ENCODE measurements around the gene UGT1A9.

The UGT1A9 gene

DNA sequence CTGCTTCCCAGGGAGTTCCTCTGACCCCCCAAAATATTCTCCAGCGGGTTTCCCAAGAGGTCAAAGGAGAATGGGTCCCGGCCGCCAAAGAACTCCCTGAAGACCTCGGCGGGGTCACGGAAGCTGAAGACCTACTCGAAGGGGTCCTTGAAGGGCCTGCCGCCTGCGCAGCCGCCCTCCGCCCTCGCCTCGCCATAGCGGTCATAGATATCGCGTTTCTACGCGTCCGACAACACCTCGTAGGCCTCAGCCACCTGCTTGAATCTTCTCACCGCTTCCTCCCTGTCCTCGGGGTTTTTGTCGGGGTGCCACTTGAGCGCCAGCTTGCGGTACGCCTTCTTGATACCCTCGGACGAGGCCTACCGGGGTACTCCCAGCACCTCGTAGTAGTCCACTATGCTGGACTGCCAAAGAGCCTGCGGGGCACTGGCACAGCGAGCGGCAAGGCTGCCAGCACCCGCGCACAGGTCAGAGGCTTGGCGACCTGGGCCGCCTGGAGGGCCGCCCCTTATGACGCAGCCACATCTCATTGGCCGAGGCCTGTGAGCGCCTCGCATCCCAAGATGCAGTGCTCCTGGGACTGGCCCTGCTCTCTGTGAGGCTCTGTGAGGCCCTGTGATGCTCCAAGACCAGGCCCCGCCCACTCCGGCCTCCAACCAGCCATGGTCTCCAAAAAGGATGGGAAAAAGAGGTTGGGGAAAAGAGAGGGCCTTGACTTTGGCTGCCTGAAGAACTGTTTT, 83.3 kb downstream of the UGT1A9 start:
- DNase-seq (ENCODE audit: low read depth), result no peak
- no peak overlapping the region for H3K4me3 ChIP-seq (ENCODE audit: low read length)
- TF ChIP-seq, protein P1, sequence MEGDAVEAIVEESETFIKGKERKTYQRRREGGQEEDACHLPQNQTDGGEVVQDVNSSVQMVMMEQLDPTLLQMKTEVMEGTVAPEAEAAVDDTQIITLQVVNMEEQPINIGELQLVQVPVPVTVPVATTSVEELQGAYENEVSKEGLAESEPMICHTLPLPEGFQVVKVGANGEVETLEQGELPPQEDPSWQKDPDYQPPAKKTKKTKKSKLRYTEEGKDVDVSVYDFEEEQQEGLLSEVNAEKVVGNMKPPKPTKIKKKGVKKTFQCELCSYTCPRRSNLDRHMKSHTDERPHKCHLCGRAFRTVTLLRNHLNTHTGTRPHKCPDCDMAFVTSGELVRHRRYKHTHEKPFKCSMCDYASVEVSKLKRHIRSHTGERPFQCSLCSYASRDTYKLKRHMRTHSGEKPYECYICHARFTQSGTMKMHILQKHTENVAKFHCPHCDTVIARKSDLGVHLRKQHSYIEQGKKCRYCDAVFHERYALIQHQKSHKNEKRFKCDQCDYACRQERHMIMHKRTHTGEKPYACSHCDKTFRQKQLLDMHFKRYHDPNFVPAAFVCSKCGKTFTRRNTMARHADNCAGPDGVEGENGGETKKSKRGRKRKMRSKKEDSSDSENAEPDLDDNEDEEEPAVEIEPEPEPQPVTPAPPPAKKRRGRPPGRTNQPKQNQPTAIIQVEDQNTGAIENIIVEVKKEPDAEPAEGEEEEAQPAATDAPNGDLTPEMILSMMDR (conservative IDR thresholded peaks at IDR 0.05; ENCODE audit: low read depth, low read length), result no peak

DNA sequence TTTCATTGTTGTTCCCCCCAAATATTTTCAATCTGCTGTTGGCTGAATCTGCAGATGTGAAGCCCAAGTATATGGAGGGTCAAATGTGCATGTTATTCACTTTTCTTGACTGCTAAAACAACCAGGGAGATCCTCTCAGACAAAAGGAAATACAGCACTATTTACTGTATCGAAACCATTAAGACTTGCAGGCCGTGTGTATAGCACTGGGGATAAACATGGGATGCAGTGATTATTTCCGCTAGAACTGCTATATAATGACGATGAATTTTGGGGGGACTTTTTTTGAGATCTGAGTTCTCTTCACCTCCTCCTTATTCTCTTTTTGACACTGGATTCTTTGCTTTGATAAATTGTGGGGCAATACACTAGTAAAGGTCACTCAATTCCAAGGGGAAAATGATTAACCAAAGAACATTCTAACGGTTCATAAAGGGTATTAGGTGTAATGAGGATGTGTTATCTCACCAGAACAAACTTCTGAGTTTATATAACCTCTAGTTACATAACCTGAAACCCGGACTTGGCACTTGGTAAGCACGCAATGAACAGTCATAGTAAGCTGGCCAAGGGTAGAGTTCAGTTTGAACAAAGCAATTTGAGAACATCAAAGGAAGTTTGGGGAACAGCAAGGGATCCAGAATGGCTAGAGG, 84.9 kb downstream of the UGT1A9 start:
- H3K4me3 ChIP-seq (ENCODE audit: low read length), result no peak overlapping the region
- DNase-seq (ENCODE audit: low read depth), result no peak
- TF ChIP-seq, protein P1 (conservative IDR thresholded peaks at IDR 0.05; ENCODE audit: low read depth, low read length), result no peak

DNA sequence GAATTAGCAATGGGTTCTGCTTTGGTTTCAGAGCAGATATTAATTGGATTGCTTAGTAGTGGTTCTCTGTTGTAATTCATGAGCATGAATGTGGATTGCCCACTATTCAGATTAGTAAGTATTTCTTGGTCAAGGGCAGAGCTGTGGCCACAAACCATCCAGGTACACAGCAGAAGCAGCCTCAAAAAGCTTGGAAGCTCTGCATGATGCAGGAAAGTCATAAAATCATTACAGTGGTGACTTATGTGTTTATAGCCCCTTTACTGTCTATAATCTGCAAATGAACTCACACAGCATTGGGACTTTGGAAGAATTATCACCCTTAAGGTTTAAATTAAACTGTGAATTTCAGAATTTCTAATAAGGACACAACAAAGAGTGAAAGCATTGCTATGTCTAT, 86.4 kb downstream of the UGT1A9 start:
- TF ChIP-seq, protein P1 (conservative IDR thresholded peaks at IDR 0.05; ENCODE audit: low read depth, low read length), result no peak
- DNase-seq (ENCODE audit: low read depth), result no peak
- no peak overlapping the region for H3K4me3 ChIP-seq (ENCODE audit: low read length)

DNA sequence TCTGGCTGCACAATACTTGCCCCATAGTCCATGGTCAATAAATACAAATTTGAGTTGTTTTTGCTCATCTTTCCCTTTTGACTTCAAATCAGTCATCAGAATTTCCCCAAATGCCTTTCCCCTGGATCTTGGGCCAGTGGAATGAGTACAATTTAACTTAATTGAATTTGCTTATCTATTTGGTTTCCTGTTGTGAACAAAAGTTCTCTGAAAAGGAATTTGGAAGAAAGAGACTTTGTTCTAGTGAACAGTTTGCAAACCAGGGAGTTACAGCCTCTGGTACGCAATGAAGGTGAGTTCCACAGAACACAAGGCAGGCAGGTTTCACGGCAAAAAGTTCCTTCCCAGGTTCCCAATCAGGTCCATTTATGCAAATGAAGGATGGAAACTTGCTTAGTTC, 87.2 kb downstream of the UGT1A9 start:
- TF ChIP-seq, protein P1 (conservative IDR thresholded peaks at IDR 0.05; ENCODE audit: low read depth, low read length), result no peak
- DNase-seq (ENCODE audit: low read depth), result no peak
- no peak overlapping the region for H3K4me3 ChIP-seq (ENCODE audit: low read length)

DNA sequence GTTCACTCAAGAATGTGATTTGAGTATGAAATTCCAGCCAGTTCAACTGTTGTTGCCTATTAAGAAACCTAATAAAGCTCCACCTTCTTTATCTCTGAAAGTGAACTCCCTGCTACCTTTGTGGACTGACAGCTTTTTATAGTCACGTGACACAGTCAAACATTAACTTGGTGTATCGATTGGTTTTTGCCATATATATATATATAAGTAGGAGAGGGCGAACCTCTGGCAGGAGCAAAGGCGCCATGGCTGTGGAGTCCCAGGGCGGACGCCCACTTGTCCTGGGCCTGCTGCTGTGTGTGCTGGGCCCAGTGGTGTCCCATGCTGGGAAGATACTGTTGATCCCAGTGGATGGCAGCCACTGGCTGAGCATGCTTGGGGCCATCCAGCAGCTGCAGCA, 88.3 kb downstream of the UGT1A9 start, which contains the start of gene UGT1A1:
TSS of gene UGT1A1 (plus strand) at position 228 of the 400 bp plus-strand sequence. CDS start at position 246, 18 bp downstream.
- no peak within 1 kb of the TSS for H3K4me3 ChIP-seq (ENCODE audit: low read length)
- TF ChIP-seq, protein P1 (conservative IDR thresholded peaks at IDR 0.05; ENCODE audit: low read depth, low read length), result no peak
- no peak for DNase-seq (ENCODE audit: low read depth)

DNA sequence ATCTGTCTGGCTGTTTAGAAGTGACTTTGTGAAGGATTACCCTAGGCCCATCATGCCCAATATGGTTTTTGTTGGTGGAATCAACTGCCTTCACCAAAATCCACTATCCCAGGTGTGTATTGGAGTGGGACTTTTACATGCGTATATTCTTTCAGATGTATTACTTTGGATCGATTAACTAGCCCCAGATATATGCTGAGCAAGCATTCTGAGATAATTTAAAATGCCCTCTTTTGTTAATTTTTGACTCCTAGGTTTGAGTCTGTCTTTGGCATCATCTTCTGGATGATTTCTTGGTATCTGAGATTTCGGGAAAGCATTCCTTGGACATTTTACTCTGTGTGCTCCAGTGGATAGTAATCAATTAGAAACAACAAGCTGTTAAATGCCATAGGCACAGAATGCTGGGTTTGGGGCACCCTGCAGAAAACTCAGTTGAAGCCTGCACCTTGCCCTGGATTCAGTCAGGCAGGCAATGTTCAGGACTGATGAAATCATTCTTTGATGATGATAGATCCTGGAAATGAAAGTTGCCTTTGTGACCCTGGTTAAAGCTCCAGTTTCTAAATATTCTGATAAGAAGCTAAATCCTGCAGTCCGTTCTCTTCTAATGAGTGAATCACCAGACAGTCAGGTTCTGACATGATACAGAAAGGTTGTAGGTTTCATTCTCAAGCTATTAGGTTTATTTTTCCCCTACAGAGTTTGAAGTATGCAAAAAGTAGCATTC, 89.5 kb downstream of the UGT1A9 start:
- TF ChIP-seq, protein P1 (conservative IDR thresholded peaks at IDR 0.05; ENCODE audit: low read depth, low read length), result no peak
- DNase-seq (ENCODE audit: low read depth), result no peak

More for the DNA sequence above, 89.5 kb downstream of the UGT1A9 start:
- no peak overlapping the region for H3K4me3 ChIP-seq (ENCODE audit: low read length)
